Measurements from ENCODE around the gene SENP7. TPM values are rescaled to one million over a fixed set of nuclear protein-coding genes. Genes with fewer than 3 reads are reported as not detected.

Gene SENP7
- polyA plus RNA-seq, 1 of the 3 experiments (the other 2 are of a cell fraction) = 2.7 TPM

- CTCF ChIA-PET = interaction anchor here (0.8 kb wide), 1 partner anchor 897 kb away, joined by 3 read pairs; no protein-coding TSS in a partner anchor
- peaks cover 9% of the 10 kb centered on the region for H3K79me2 ChIP-seq (ENCODE audit: insufficient read depth)
- no peaks in the 10 kb centered on the region for H3K4me1 ChIP-seq (ENCODE audit: control insufficient read depth in 1 of 2, insufficient read depth in 2 of 2, low read depth in 1 of 2, low read length in 1 of 2)
- peaks cover 11 to 17% of the 10 kb centered on the region in 2 experiments for H3K36me3 ChIP-seq (replicated peaks in 1 of 2; ENCODE audit: control insufficient read depth in 1 of 2, insufficient read depth in 2 of 2, low read length in 1 of 2)
- no peaks in the 10 kb centered on the region for H3F3A ChIP-seq (replicated peaks; ENCODE audit: insufficient read depth)
- H3K9me2 ChIP-seq = no peaks in the 10 kb centered on the region
- H3K9me3 ChIP-seq = no peaks in the 10 kb centered on the region
- no peak overlapping the region for H3K4me3 ChIP-seq (ENCODE audit: low read depth in 2 of 2, low read length in 1 of 2)
- H3K4me2 ChIP-seq = no peak overlapping the region
- TF ChIP-seq TCF12 (IDR thresholded peaks at IDR 0.05) (no peak), CHD2 (IDR thresholded peaks at IDR 0.05; ENCODE audit: low read length, partially characterized antibody) (no peak), GATA2 (CRISPR knock-in tag; IDR thresholded peaks at IDR 0.05) (no peak), ELF1 (IDR thresholded peaks at IDR 0.05) (no peak), SMC3 (IDR thresholded peaks at IDR 0.05; ENCODE audit: low read depth, low read length) (no peak), GABPA (IDR thresholded peaks at IDR 0.05; ENCODE audit: low read depth) (no peak), EP300 (IDR thresholded peaks at IDR 0.05; ENCODE audit: borderline replicate concordance in 1 of 2, low read depth in 1 of 2, low read length in 1 of 2) (no peak), JUND (IDR thresholded peaks at IDR 0.05) (no peak), FOSL2 (IDR thresholded peaks at IDR 0.05; ENCODE audit: borderline replicate concordance, low read depth) (no peak), FOXM1 (IDR thresholded peaks at IDR 0.05; ENCODE audit: low read depth) (no peak), TEAD4 (IDR thresholded peaks at IDR 0.05; ENCODE audit: borderline replicate concordance, insufficient read depth) (no peak), RFX5 (IDR thresholded peaks at IDR 0.05; ENCODE audit: low read length) (no peak), NFIC (IDR thresholded peaks at IDR 0.05; ENCODE audit: borderline replicate concordance) (no peak)
- TF ChIP-seq, protein P1, sequence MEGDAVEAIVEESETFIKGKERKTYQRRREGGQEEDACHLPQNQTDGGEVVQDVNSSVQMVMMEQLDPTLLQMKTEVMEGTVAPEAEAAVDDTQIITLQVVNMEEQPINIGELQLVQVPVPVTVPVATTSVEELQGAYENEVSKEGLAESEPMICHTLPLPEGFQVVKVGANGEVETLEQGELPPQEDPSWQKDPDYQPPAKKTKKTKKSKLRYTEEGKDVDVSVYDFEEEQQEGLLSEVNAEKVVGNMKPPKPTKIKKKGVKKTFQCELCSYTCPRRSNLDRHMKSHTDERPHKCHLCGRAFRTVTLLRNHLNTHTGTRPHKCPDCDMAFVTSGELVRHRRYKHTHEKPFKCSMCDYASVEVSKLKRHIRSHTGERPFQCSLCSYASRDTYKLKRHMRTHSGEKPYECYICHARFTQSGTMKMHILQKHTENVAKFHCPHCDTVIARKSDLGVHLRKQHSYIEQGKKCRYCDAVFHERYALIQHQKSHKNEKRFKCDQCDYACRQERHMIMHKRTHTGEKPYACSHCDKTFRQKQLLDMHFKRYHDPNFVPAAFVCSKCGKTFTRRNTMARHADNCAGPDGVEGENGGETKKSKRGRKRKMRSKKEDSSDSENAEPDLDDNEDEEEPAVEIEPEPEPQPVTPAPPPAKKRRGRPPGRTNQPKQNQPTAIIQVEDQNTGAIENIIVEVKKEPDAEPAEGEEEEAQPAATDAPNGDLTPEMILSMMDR (IDR thresholded peaks at IDR 0.05) = no peak
- TF ChIP-seq, protein P2, sequence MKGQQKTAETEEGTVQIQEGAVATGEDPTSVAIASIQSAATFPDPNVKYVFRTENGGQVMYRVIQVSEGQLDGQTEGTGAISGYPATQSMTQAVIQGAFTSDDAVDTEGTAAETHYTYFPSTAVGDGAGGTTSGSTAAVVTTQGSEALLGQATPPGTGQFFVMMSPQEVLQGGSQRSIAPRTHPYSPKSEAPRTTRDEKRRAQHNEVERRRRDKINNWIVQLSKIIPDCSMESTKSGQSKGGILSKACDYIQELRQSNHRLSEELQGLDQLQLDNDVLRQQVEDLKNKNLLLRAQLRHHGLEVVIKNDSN (IDR thresholded peaks at IDR 0.05; ENCODE audit: borderline replicate concordance, low read depth) = no peak
- WGBS (ENCODE audit: low lambda C conversion rate) = 96% methylated on average over 2 of the region's 2 CpGs
- no peaks in the 10 kb centered on the region for H4K20me1 ChIP-seq (ENCODE audit: insufficient read depth)
- H3K27me3 ChIP-seq (ENCODE audit: insufficient read depth) = no peaks in the 10 kb centered on the region
- no peak overlapping the region for H3K9ac ChIP-seq
- no peak overlapping the region for H3K27ac ChIP-seq (ENCODE audit: low read depth in 2 of 2, low read length in 1 of 2)
- POLR2A ChIA-PET = no interaction called here
- no peak overlapping the region for H2AFZ ChIP-seq (ENCODE audit: low read depth)
- no peak for DNase-seq
Measured at GRCh38 chr3:101458387-101458786, 54.6 kb downstream of the SENP7 start.

GRCh38 chr3:101454629-101455028 is 58.4 kb downstream of the SENP7 start:
- Histone ChIP-seq H3K27ac (ENCODE audit: low read depth in 2 of 2, low read length in 1 of 2) (no peak overlapping the region), H3K4me3 (ENCODE audit: low read depth in 2 of 2, low read length in 1 of 2) (no peak overlapping the region), H3K9me2 (no peaks in the 10 kb centered on the region), H3K27me3 (ENCODE audit: insufficient read depth) (no peaks in the 10 kb centered on the region), H4K20me1 (ENCODE audit: insufficient read depth) (no peaks in the 10 kb centered on the region), H3K9me3 (no peaks in the 10 kb centered on the region), H3K4me2 (no peak overlapping the region), H3K36me3 (replicated peaks in 1 of 2; ENCODE audit: control insufficient read depth in 1 of 2, insufficient read depth in 2 of 2, low read length in 1 of 2) (peaks cover 11 to 12% of the 10 kb centered on the region in 2 experiments), H3K4me1 (ENCODE audit: control insufficient read depth in 1 of 2, insufficient read depth in 2 of 2, low read depth in 1 of 2, low read length in 1 of 2) (no peaks in the 10 kb centered on the region), H3K79me2 (ENCODE audit: insufficient read depth) (no peaks in the 10 kb centered on the region; the same call in 1 of the 2 replicates), H3K9ac (no peak overlapping the region), H2AFZ (ENCODE audit: low read depth) (no peak overlapping the region), H3F3A (replicated peaks; ENCODE audit: insufficient read depth) (no peaks in the 10 kb centered on the region)
- ChIA-PET POLR2A (no interaction called here), CTCF (no interaction called here)
- DNase-seq = no peak
- TF ChIP-seq, protein P3, sequence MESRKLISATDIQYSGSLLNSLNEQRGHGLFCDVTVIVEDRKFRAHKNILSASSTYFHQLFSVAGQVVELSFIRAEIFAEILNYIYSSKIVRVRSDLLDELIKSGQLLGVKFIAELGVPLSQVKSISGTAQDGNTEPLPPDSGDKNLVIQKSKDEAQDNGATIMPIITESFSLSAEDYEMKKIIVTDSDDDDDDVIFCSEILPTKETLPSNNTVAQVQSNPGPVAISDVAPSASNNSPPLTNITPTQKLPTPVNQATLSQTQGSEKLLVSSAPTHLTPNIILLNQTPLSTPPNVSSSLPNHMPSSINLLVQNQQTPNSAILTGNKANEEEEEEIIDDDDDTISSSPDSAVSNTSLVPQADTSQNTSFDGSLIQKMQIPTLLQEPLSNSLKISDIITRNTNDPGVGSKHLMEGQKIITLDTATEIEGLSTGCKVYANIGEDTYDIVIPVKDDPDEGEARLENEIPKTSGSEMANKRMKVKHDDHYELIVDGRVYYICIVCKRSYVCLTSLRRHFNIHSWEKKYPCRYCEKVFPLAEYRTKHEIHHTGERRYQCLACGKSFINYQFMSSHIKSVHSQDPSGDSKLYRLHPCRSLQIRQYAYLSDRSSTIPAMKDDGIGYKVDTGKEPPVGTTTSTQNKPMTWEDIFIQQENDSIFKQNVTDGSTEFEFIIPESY (IDR thresholded peaks at IDR 0.05; ENCODE audit: borderline replicate concordance, low read depth) = no peak
- TF ChIP-seq TAF1 (IDR thresholded peaks at IDR 0.05; ENCODE audit: borderline replicate concordance, low read depth, low read length) (no peak), FOSL2 (IDR thresholded peaks at IDR 0.05; ENCODE audit: borderline replicate concordance, low read depth) (no peak), SMC3 (IDR thresholded peaks at IDR 0.05; ENCODE audit: low read depth, low read length) (no peak), SIN3A (IDR thresholded peaks at IDR 0.05; ENCODE audit: borderline replicate concordance, low read depth, low read length) (no peak), USF2 (IDR thresholded peaks at IDR 0.05; ENCODE audit: borderline replicate concordance, low read depth, low read length) (no peak), RXRA (IDR thresholded peaks at IDR 0.05; ENCODE audit: borderline replicate concordance, low read depth) (no peak), YY1 (IDR thresholded peaks at IDR 0.05; ENCODE audit: low read depth) (no peak), RCOR1 (IDR thresholded peaks at IDR 0.05; ENCODE audit: low read length) (no peak)
- TF ChIP-seq, protein P2 (IDR thresholded peaks at IDR 0.05; ENCODE audit: borderline replicate concordance, low read depth) = no peak
- TF ChIP-seq, protein P4, sequence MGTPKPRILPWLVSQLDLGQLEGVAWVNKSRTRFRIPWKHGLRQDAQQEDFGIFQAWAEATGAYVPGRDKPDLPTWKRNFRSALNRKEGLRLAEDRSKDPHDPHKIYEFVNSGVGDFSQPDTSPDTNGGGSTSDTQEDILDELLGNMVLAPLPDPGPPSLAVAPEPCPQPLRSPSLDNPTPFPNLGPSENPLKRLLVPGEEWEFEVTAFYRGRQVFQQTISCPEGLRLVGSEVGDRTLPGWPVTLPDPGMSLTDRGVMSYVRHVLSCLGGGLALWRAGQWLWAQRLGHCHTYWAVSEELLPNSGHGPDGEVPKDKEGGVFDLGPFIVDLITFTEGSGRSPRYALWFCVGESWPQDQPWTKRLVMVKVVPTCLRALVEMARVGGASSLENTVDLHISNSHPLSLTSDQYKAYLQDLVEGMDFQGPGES (IDR thresholded peaks at IDR 0.05; ENCODE audit: low read depth, low read length) = no peak

Measured in SK-N-SH (cell line).